ENCODE measurements around the gene CFAP251.

DNA sequence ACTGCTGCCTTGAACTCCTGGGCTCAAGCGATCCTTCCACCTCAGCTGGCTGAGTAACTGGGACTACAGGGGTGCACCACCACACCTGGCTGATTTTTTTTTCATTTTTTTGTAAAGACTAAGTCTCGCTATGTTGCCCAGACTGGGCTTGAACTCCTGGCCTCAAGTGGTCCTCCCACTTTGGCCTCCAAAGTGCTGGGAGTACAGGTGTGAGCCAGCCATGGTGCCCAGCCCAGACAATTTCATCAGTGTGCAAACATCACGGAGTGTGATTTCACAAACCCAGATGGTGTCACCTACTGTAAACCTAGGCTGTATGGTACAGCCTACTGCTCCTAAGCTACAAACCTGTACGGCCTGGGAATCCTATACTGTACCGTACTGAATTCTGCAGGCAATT lies 96.4 kb downstream of the CFAP251 start:
- no peak for TF ChIP-seq NRF1 (conservative IDR thresholded peaks at IDR 0.05; ENCODE audit: low read depth, low read length)
- TF ChIP-seq, protein P1, sequence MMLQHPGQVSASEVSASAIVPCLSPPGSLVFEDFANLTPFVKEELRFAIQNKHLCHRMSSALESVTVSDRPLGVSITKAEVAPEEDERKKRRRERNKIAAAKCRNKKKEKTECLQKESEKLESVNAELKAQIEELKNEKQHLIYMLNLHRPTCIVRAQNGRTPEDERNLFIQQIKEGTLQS (IDR thresholded peaks at IDR 0.05; ENCODE audit: borderline replicate concordance, extremely low read depth, low read depth, low read length), result no peak
- TF ChIP-seq, protein P2, sequence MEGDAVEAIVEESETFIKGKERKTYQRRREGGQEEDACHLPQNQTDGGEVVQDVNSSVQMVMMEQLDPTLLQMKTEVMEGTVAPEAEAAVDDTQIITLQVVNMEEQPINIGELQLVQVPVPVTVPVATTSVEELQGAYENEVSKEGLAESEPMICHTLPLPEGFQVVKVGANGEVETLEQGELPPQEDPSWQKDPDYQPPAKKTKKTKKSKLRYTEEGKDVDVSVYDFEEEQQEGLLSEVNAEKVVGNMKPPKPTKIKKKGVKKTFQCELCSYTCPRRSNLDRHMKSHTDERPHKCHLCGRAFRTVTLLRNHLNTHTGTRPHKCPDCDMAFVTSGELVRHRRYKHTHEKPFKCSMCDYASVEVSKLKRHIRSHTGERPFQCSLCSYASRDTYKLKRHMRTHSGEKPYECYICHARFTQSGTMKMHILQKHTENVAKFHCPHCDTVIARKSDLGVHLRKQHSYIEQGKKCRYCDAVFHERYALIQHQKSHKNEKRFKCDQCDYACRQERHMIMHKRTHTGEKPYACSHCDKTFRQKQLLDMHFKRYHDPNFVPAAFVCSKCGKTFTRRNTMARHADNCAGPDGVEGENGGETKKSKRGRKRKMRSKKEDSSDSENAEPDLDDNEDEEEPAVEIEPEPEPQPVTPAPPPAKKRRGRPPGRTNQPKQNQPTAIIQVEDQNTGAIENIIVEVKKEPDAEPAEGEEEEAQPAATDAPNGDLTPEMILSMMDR (IDR thresholded peaks at IDR 0.05 in 2 of 3, conservative IDR thresholded peaks at IDR 0.05 in 1 of 3; ENCODE audit: control insufficient read depth in 2 of 3, extremely low read depth in 1 of 3, insufficient read depth in 1 of 3, low read depth in 3 of 3, low read length in 3 of 3), result no peak
- no peak for TF ChIP-seq JUND (IDR thresholded peaks at IDR 0.05; ENCODE audit: low read depth, low read length)

Measured in GM12878 (cell line).